H9 (cell line): ENCODE measurements around the gene SH3TC2. TPM values are rescaled to one million over a fixed set of nuclear protein-coding genes. Genes with fewer than 3 reads are reported as not detected.

Experiments used
- DNase-seq: peaks from one replicate; pipeline ENCODE4 v3.0.0-alpha.2; 2017
- H2AFZ ChIP-seq: one replicate; pipeline ENCODE4 v1.6.1; 2013; ENCODE audit warnings: mild to moderate bottlenecking, low read length, control low read depth, moderate library complexity
- H2AK5ac ChIP-seq: 2 replicates; pipeline ENCODE4 v1.6.1; 2013; ENCODE audit warnings: low read length, control low read depth, mixed read lengths; ENCODE audit not compliant: insufficient read length
- H2BK120ac ChIP-seq: one replicate; pipeline ENCODE4 v1.6.1; 2013; ENCODE audit warnings: low read depth, mild to moderate bottlenecking, low read length, control low read depth, inconsistent platforms; ENCODE audit not compliant: poor library complexity, severe bottlenecking
- H2BK12ac ChIP-seq: 2 replicates; pipeline ENCODE4 v1.6.1; 2013; ENCODE audit warnings: low read length, control low read depth, mixed read lengths, low read depth; ENCODE audit not compliant: insufficient read length
- H2BK15ac ChIP-seq: 2 replicates; pipeline ENCODE4 v1.6.1; 2013; ENCODE audit warnings: low read depth, low read length, control low read depth
- H2BK20ac ChIP-seq: one replicate; pipeline ENCODE4 v1.6.1; 2013; ENCODE audit warnings: low read depth, mild to moderate bottlenecking, low read length, control low read depth, inconsistent platforms; ENCODE audit not compliant: poor library complexity, severe bottlenecking
- H2BK5ac ChIP-seq: 2 replicates; pipeline ENCODE4 v1.6.1; 2013; ENCODE audit warnings: low read length, control low read depth, mixed read lengths; ENCODE audit not compliant: insufficient read length
- H3K14ac ChIP-seq: 2 replicates; pipeline ENCODE4 v1.6.1; 2013; ENCODE audit warnings: low read length, control low read depth; ENCODE audit not compliant: insufficient read depth
- H3K18ac ChIP-seq: 2 replicates; pipeline ENCODE4 v1.6.1; 2013; ENCODE audit warnings: low read depth, mild to moderate bottlenecking, mixed read lengths, low read length, control low read depth; ENCODE audit not compliant: insufficient read length
- H3K23ac ChIP-seq: 2 replicates; pipeline ENCODE4 v1.6.1; 2013; ENCODE audit warnings: low read length, control low read depth, mixed read lengths, low read depth; ENCODE audit not compliant: insufficient read length
- H3K23me2 ChIP-seq: 2 replicates; pipeline ENCODE4 v1.6.1; 2013; ENCODE audit warnings: low read depth, mild to moderate bottlenecking, mixed read lengths, low read length, control low read depth; ENCODE audit not compliant: insufficient read length, poor library complexity, severe bottlenecking
- H3K27ac ChIP-seq: 2 replicates; pipeline ENCODE4 v1.5.1; 2013; ENCODE audit warnings: low read length, control low read depth, mixed read lengths, low read depth; ENCODE audit not compliant: insufficient read length
- H3K27me3 ChIP-seq: 2 replicates; pipeline ENCODE4 v1.6.1; 2013; ENCODE audit warnings: low read length, control low read depth, inconsistent platforms; ENCODE audit not compliant: insufficient read depth
- H3K4ac ChIP-seq: 2 replicates; pipeline ENCODE4 v1.6.1; 2013; ENCODE audit warnings: low read depth, mild to moderate bottlenecking, control low read depth, inconsistent platforms, low read length, moderate library complexity
- H3K4me1 ChIP-seq: 2 replicates; pipeline ENCODE4 v1.6.1; 2013; ENCODE audit warnings: low read length, control low read depth, inconsistent platforms; ENCODE audit not compliant: insufficient read depth
- H3K4me2 ChIP-seq: 2 replicates; pipeline ENCODE4 v1.6.1; 2013; ENCODE audit warnings: low read length, control low read depth, mixed read lengths; ENCODE audit not compliant: insufficient read length, insufficient read depth
- H3K56ac ChIP-seq: 2 replicates; pipeline ENCODE4 v1.6.1; 2013; ENCODE audit warnings: low read depth, mild to moderate bottlenecking, mixed read lengths, low read length, control low read depth; ENCODE audit not compliant: insufficient read length
- H3K79me1 ChIP-seq: 2 replicates; pipeline ENCODE4 v1.6.1; 2013; ENCODE audit warnings: low read depth, mild to moderate bottlenecking, moderate library complexity, low read length, control low read depth, inconsistent platforms; ENCODE audit not compliant: insufficient read depth, poor library complexity, severe bottlenecking
- H3K79me2 ChIP-seq: 2 replicates; pipeline ENCODE4 v1.6.1; 2013; ENCODE audit warnings: low read length, control low read depth, inconsistent platforms; ENCODE audit not compliant: insufficient read depth
- H3K9ac ChIP-seq: 2 replicates; pipeline ENCODE4 v1.6.1; 2013; ENCODE audit warnings: low read length, control low read depth, mixed read lengths; ENCODE audit not compliant: insufficient read length; ENCODE audit errors: extremely low read depth
- H3K9me3 ChIP-seq: one replicate; pipeline ENCODE4 v1.6.1; 2013; ENCODE audit warnings: low read depth, low read length, inconsistent platforms; ENCODE audit not compliant: control insufficient read depth
- H3T11ph ChIP-seq: one replicate; pipeline ENCODE4 v1.6.1; 2013; ENCODE audit warnings: mild to moderate bottlenecking, low read length, control low read depth, inconsistent platforms
- H4K20me1 ChIP-seq: one replicate; pipeline ENCODE4 v1.6.1; 2013; ENCODE audit not compliant: control insufficient read depth, insufficient read length, insufficient read depth
- H4K5ac ChIP-seq: 2 replicates; pipeline ENCODE4 v1.6.1; 2013; ENCODE audit warnings: low read depth, mild to moderate bottlenecking, mixed read lengths, low read length, control low read depth; ENCODE audit not compliant: insufficient read length
- H4K8ac ChIP-seq: replicated peaks from 2 replicates; pipeline ENCODE4 v1.6.1; 2013; ENCODE audit warnings: low read length, control low read depth, mixed read lengths, low read depth; ENCODE audit not compliant: insufficient read length
- H4K91ac ChIP-seq: 2 replicates; pipeline ENCODE4 v1.6.1; 2013; ENCODE audit warnings: low read depth, mild to moderate bottlenecking, moderate library complexity, mixed read lengths, low read length, control low read depth; ENCODE audit not compliant: insufficient read length
- H3K27ac Mint-ChIP-seq, 3 experiments: 2 replicates in 2 of 3; 3 replicates in 1 of 3; pipeline ENCODE4 v1.8.0; 2020 to 2021; ENCODE audit warnings: mixed read lengths in 3 of 3, mild to moderate bottlenecking in 1 of 3, moderate library complexity in 1 of 3
- H3K27me3 Mint-ChIP-seq: 2 replicates; pipeline ENCODE4 v1.8.0; 2021; ENCODE audit warnings: low read depth, mild to moderate bottlenecking, moderate library complexity, mixed read lengths
- H3K36me3 Mint-ChIP-seq, 3 experiments: 2 replicates in 2 of 3; 3 replicates in 1 of 3; pipeline ENCODE4 v1.8.0; 2020 to 2021; ENCODE audit warnings: low read depth in 3 of 3, mixed read lengths in 3 of 3; ENCODE audit not compliant: insufficient read depth in 1 of 3
- H3K4me1 Mint-ChIP-seq, 2 experiments: 2 replicates each; pipeline ENCODE4 v1.8.0; 2020; ENCODE audit warnings: mixed read lengths in 2 of 2
- H3K4me3 Mint-ChIP-seq, 2 experiments: 2 replicates in 1 of 2; 3 replicates in 1 of 2; pipeline ENCODE4 v1.8.0; 2020 to 2021; ENCODE audit warnings: mild to moderate bottlenecking in 2 of 2, mixed read lengths in 2 of 2, moderate library complexity in 1 of 2
- H3K9me3 Mint-ChIP-seq, 2 experiments: 2 replicates in 1 of 2; 3 replicates in 1 of 2; pipeline ENCODE4 v1.8.0; 2020; ENCODE audit warnings: mild to moderate bottlenecking in 2 of 2, mixed read lengths in 2 of 2, moderate library complexity in 1 of 2
- WGBS: extraction: QIAGEN DNeasy Blood & Tissue Kit; methylation state at CpG from one replicate; pipeline ENCODE4 v1.1.7; 2013; ENCODE audit warnings: missing lambda C conversion rate, low lambda C conversion rate, mixed read lengths; ENCODE audit not compliant: insufficient read length; ENCODE audit errors: extremely low coverage; 5-methylcytosine and 5-hydroxymethylcytosine counted together
- total RNA-seq: library from RNA; stranded (reverse); gene quantifications from 2 replicates; pipeline ENCODE4 v1.2.1, GENCODE V29; 2021
- TF ChIP-seq, protein P1 (sequence below): fragments of 200-600 bp; sonication (generic); conservative IDR thresholded peaks from 3 replicates; pipeline ENCODE4 v1.8.0; 2021; ENCODE audit warnings: antibody characterized with exemption, mild to moderate bottlenecking

The SH3TC2 gene
- total RNA-seq, 1 experiment from 2014 or later = not detected

GRCh38 chr5:149073213-149073612, 10.4 kb upstream of the SH3TC2 start:
- Histone ChIP-seq H3K4ac (no peak overlapping the region), H3T11ph (no peak overlapping the region), H3K79me2 (no peaks in the 10 kb centered on the region), H3K27me3 (no peaks in the 10 kb centered on the region), H3K4me2 (no peak overlapping the region), H3K9me3 (no peaks in the 10 kb centered on the region), H4K8ac (no peak overlapping the region), H3K14ac (no peak overlapping the region), H3K56ac (no peak overlapping the region), H3K27ac (no peak overlapping the region), H3K23ac (no peak overlapping the region), H3K9ac (no peak overlapping the region), H2BK15ac (no peak overlapping the region), H3K23me2 (no peaks in the 10 kb centered on the region), H3K4me1 (no peaks in the 10 kb centered on the region), H2BK20ac (no peak overlapping the region), H4K20me1 (no peaks in the 10 kb centered on the region), H4K91ac (no peak overlapping the region), H2BK12ac (no peak overlapping the region), H2BK5ac (no peak overlapping the region), H3K79me1 (no peaks in the 10 kb centered on the region), H4K5ac (no peak overlapping the region), H2AFZ (no peak overlapping the region), H2AK5ac (no peak overlapping the region), H3K18ac (no peak overlapping the region), H2BK120ac (no peak overlapping the region)
- DNase-seq = no peak
- Mint-ChIP-seq H3K27ac (no peak overlapping the region), H3K9me3 (peaks cover 2 to 3% of the 10 kb centered on the region in 2 experiments; a peak in 2 of 5 replicates), H3K4me1 (peaks cover 2 to 6% of the 10 kb centered on the region in 2 experiments; a peak in 3 of 4 replicates), H3K4me3 (no peak overlapping the region), H3K36me3 (no peaks in the 10 kb centered on the region), H3K27me3 (peaks cover 4% of the 10 kb centered on the region; the same call in 1 of the 2 replicates)
- TF ChIP-seq, protein P1, sequence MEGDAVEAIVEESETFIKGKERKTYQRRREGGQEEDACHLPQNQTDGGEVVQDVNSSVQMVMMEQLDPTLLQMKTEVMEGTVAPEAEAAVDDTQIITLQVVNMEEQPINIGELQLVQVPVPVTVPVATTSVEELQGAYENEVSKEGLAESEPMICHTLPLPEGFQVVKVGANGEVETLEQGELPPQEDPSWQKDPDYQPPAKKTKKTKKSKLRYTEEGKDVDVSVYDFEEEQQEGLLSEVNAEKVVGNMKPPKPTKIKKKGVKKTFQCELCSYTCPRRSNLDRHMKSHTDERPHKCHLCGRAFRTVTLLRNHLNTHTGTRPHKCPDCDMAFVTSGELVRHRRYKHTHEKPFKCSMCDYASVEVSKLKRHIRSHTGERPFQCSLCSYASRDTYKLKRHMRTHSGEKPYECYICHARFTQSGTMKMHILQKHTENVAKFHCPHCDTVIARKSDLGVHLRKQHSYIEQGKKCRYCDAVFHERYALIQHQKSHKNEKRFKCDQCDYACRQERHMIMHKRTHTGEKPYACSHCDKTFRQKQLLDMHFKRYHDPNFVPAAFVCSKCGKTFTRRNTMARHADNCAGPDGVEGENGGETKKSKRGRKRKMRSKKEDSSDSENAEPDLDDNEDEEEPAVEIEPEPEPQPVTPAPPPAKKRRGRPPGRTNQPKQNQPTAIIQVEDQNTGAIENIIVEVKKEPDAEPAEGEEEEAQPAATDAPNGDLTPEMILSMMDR = no peak
- WGBS = no CpG with 5 or more reads among the region's 1 CpG
